Activated T-helper 1 cell treated with anti-CD3 and anti-CD28 coated beads, Interleukin-12 subunit alpha, Interleukin-12 subunit beta, Interleukin-2, Interleukin-4 antibody, amounts not matched to agents 30 ng/mL and 10 ng/mL and 1 ng/mL, durations not matched to agents 14 hours and 24 hours and 36 hours (primary cell): ENCODE measurements around the gene PTRH2. TPM values are rescaled to one million over a fixed set of nuclear protein-coding genes. Genes with fewer than 3 reads are reported as not detected.

Experiments used
- DNase-seq: peaks from one replicate; pipeline ENCODE4 v3.0.0; 2021; ENCODE audit warnings: low spot score
- H3K27ac Mint-ChIP-seq: one replicate; pipeline ENCODE4 v1.8.0; 2021; ENCODE audit warnings: mild to moderate bottlenecking, mixed read lengths
- H3K27me3 Mint-ChIP-seq: one replicate; pipeline ENCODE4 v1.8.0; 2022; ENCODE audit warnings: mild to moderate bottlenecking, moderate library complexity, mixed read lengths; ENCODE audit not compliant: insufficient read depth
- H3K36me3 Mint-ChIP-seq: one replicate; pipeline ENCODE4 v1.8.0; 2021; ENCODE audit warnings: low read depth, mixed read lengths
- H3K4me1 Mint-ChIP-seq: one replicate; pipeline ENCODE4 v1.8.0; 2021; ENCODE audit warnings: low read depth, mixed read lengths
- H3K4me3 Mint-ChIP-seq: one replicate; pipeline ENCODE4 v1.8.0; 2021; ENCODE audit warnings: mild to moderate bottlenecking, moderate library complexity, mixed read lengths
- H3K9me3 Mint-ChIP-seq: one replicate; pipeline ENCODE4 v1.8.0; 2021; ENCODE audit warnings: mixed read lengths
- intact Hi-C: fragments of 100-400 bp; cut with micrococcal nuclease; formaldehyde crosslinking; loops from one replicate; pipeline ENCODE4 v1.15.1; 2024
- total RNA-seq: library from RNA; stranded (reverse); gene quantifications from 2 replicates; pipeline ENCODE4 v1.2.3, GENCODE V29; 2022

Gene PTRH2
- total RNA-seq, 1 donor from 2014 or later: 49.7 TPM

- peaks cover 10% of the 10 kb centered on the region for H3K4me1 Mint-ChIP-seq
- no peak overlapping the region for H3K27ac Mint-ChIP-seq
- intact Hi-C loops: no loop called here
- H3K4me3 Mint-ChIP-seq: no peak overlapping the region
- H3K27me3 Mint-ChIP-seq: no peaks in the 10 kb centered on the region
- peaks cover 14% of the 10 kb centered on the region for H3K36me3 Mint-ChIP-seq
- peaks cover 5% of the 10 kb centered on the region for H3K9me3 Mint-ChIP-seq
- no peak for DNase-seq
These were observed 36.6 kb upstream of the PTRH2 start for GRCh38 chr17:59743842-59744241.

DNA sequence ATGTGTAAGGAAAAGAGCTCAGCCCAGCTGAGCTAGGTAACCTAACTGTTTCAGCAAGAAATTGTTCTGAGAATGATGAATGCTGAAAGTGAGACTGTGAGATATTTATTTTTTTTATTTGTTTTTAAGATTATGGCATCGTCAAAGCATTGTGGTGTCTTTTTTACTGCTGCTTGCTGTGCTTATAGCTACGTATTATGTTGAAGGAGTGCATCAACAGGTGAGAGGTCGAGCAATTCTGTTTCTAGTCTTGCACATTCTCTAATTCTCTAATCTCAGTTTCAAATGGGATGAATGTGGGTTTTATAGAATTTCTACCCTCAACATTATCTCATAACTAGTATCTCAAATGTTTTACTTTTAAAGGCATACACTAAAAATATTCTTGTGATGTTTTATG, 30.1 kb upstream of the PTRH2 start:
- Mint-ChIP-seq H3K27me3 (no peaks in the 10 kb centered on the region), H3K27ac (no peak overlapping the region), H3K9me3 (no peaks in the 10 kb centered on the region), H3K4me1 (no peaks in the 10 kb centered on the region), H3K4me3 (no peak overlapping the region), H3K36me3 (peaks cover 14% of the 10 kb centered on the region)
- DNase-seq: no peak
- intact Hi-C loops: no loop called here

- H3K27me3 Mint-ChIP-seq: no peaks in the 10 kb centered on the region
- no peak overlapping the region for H3K4me3 Mint-ChIP-seq
- no peak for DNase-seq
- no peaks in the 10 kb centered on the region for H3K9me3 Mint-ChIP-seq
- intact Hi-C loops: no loop called here
- no peak overlapping the region for H3K27ac Mint-ChIP-seq
- H3K4me1 Mint-ChIP-seq: no peaks in the 10 kb centered on the region
- H3K36me3 Mint-ChIP-seq: peaks cover 13% of the 10 kb centered on the region
These were observed 27.0 kb upstream of the PTRH2 start for GRCh38 chr17:59734226-59734625.

GRCh38 chr17:59733697-59734096, 26.5 kb upstream of the PTRH2 start:
- H3K27ac Mint-ChIP-seq: no peak overlapping the region
- peaks cover 13% of the 10 kb centered on the region for H3K36me3 Mint-ChIP-seq
- H3K4me3 Mint-ChIP-seq: no peak overlapping the region
- no peak for DNase-seq
- H3K27me3 Mint-ChIP-seq: no peaks in the 10 kb centered on the region
- H3K9me3 Mint-ChIP-seq: no peaks in the 10 kb centered on the region
- intact Hi-C loops: no loop called here
- no peaks in the 10 kb centered on the region for H3K4me1 Mint-ChIP-seq

GRCh38 chr17:59730268-59730834, 23.1 kb upstream of the PTRH2 start:
- Mint-ChIP-seq H3K27ac (no peak overlapping the region), H3K36me3 (peaks cover 9% of the 10 kb centered on the region), H3K9me3 (no peaks in the 10 kb centered on the region), H3K4me3 (no peak overlapping the region), H3K27me3 (no peaks in the 10 kb centered on the region), H3K4me1 (no peaks in the 10 kb centered on the region)
- DNase-seq: no peak
- intact Hi-C loops: no loop called here

DNA sequence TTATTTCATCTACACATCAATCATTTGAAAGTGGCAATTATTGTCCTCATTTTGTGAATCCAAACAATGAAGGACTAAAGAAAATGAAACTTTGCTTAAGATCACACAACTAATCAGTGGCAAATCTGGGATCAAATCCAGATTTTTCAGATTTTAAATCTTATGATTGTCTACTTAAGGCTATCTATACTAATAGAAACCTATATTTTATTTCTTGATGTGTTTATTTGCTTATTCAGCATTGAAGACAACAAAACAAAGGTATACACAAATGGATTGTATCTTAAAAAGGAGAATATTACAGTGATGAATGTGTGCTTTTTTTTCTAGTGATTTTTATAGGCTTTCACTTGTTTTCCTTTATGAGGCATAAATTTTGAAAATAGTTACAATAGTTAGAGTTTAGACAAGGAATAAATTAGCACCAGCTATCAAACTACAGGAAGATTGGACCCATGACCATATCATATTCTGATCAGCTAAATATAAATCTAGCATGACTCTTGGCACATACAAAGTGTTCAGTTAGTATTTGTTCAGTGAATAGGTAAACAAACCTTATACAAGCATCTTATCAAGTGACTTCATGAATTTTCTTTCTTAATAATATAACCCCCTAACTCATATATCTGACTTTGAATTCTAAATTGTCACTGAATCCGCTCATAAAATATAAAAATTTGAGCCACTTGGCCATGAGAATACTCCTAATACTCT, 20.7 kb upstream of the PTRH2 start:
- intact Hi-C loops: no loop called here
- no peaks in the 10 kb centered on the region for H3K27me3 Mint-ChIP-seq
- no peak for DNase-seq
- H3K4me1 Mint-ChIP-seq: peaks cover 5% of the 10 kb centered on the region
- peaks cover 4% of the 10 kb centered on the region for H3K36me3 Mint-ChIP-seq
- H3K4me3 Mint-ChIP-seq: no peak overlapping the region
- H3K9me3 Mint-ChIP-seq: no peaks in the 10 kb centered on the region
- H3K27ac Mint-ChIP-seq: no peak overlapping the region

- Mint-ChIP-seq H3K4me1 (peaks cover 5% of the 10 kb centered on the region), H3K9me3 (no peaks in the 10 kb centered on the region), H3K36me3 (no peaks in the 10 kb centered on the region), H3K4me3 (no peak overlapping the region), H3K27me3 (no peaks in the 10 kb centered on the region), H3K27ac (no peak overlapping the region)
- no peak for DNase-seq
- intact Hi-C loops: no loop called here
These were observed 18.5 kb upstream of the PTRH2 start for GRCh38 chr17:59725691-59726090.

- peaks cover 16% of the 10 kb centered on the region for H3K4me1 Mint-ChIP-seq
- H3K27me3 Mint-ChIP-seq: no peaks in the 10 kb centered on the region
- H3K36me3 Mint-ChIP-seq: peaks cover 2% of the 10 kb centered on the region
- H3K4me3 Mint-ChIP-seq: no peak overlapping the region
- intact Hi-C loops: no loop called here
- no peak overlapping the region for H3K27ac Mint-ChIP-seq
- no peak for DNase-seq
- H3K9me3 Mint-ChIP-seq: no peaks in the 10 kb centered on the region
These were observed 16.4 kb upstream of the PTRH2 start for GRCh38 chr17:59723607-59724006.

GRCh38 chr17:59723041-59723440, 15.8 kb upstream of the PTRH2 start:
- intact Hi-C loops: no loop called here

GRCh38 chr17:59722623-59723022, 15.4 kb upstream of the PTRH2 start:
- H3K4me1 Mint-ChIP-seq: peaks cover 19% of the 10 kb centered on the region
- no peak overlapping the region for H3K4me3 Mint-ChIP-seq
- H3K27me3 Mint-ChIP-seq: no peaks in the 10 kb centered on the region
- intact Hi-C loops: no loop called here
- no peak overlapping the region for H3K27ac Mint-ChIP-seq
- no peaks in the 10 kb centered on the region for H3K9me3 Mint-ChIP-seq
- no peak for DNase-seq
- H3K36me3 Mint-ChIP-seq: peaks cover 2% of the 10 kb centered on the region

More at GRCh38 chr17:59723041-59723440, 15.8 kb upstream of the PTRH2 start:
- no peak for DNase-seq
- Mint-ChIP-seq H3K36me3 (peaks cover 2% of the 10 kb centered on the region), H3K9me3 (no peaks in the 10 kb centered on the region), H3K4me3 (no peak overlapping the region), H3K27me3 (no peaks in the 10 kb centered on the region), H3K4me1 (peaks cover 19% of the 10 kb centered on the region), H3K27ac (no peak overlapping the region)

DNA sequence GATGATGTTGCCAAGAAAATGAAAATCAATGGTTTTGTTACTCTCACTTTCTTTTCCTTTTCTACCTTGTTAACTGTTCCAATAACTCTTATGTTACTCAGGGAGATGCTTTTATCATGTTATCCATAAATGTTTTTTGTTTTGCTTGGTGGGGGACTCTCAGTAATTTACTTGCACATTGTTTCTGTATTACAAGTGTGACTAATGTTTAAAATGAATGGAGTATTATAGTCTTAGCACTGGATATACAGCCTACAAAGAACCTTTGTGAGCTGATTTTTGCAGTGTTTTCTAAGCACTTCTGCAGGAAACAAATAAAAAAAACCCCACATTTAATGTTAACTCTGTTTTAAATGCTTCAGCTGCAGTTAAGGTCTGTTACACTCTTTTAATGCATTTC, 12.3 kb upstream of the PTRH2 start:
- Mint-ChIP-seq H3K4me3 (no peak overlapping the region), H3K27ac (no peak overlapping the region), H3K4me1 (peaks cover 23% of the 10 kb centered on the region), H3K27me3 (no peaks in the 10 kb centered on the region), H3K9me3 (no peaks in the 10 kb centered on the region), H3K36me3 (peaks cover 2% of the 10 kb centered on the region)
- no peak for DNase-seq
- intact Hi-C loops: no loop called here

- intact Hi-C loops: no loop called here
These were observed 9.2 kb upstream of the PTRH2 start for GRCh38 chr17:59716427-59716826.

GRCh38 chr17:59714255-59714654, 7.0 kb upstream of the PTRH2 start:
- intact Hi-C loops: no loop called here
- Mint-ChIP-seq H3K4me3 (no peak overlapping the region), H3K27me3 (no peaks in the 10 kb centered on the region), H3K4me1 (peaks cover 35% of the 10 kb centered on the region), H3K27ac (no peak overlapping the region), H3K9me3 (no peaks in the 10 kb centered on the region), H3K36me3 (peaks cover 4% of the 10 kb centered on the region)
- DNase-seq: no peak

More at GRCh38 chr17:59716427-59716826, 9.2 kb upstream of the PTRH2 start:
- H3K4me3 Mint-ChIP-seq: no peak overlapping the region
- no peak overlapping the region for H3K27ac Mint-ChIP-seq
- H3K4me1 Mint-ChIP-seq: peaks cover 34% of the 10 kb centered on the region
- DNase-seq: no peak
- no peaks in the 10 kb centered on the region for H3K27me3 Mint-ChIP-seq
- no peaks in the 10 kb centered on the region for H3K9me3 Mint-ChIP-seq
- H3K36me3 Mint-ChIP-seq: peaks cover 6% of the 10 kb centered on the region
